Measurements from ENCODE around the gene SH3TC1. TPM values are rescaled to one million over a fixed set of nuclear protein-coding genes. Genes with fewer than 3 reads are reported as not detected.
A peak's percentile ranks its signal among the peaks of the same experiment; 100 is the strongest.

SH3TC1 gene
- total and polyA plus RNA-seq, 2 donors from 2014 or later = 43.1 to 127 TPM

DNA sequence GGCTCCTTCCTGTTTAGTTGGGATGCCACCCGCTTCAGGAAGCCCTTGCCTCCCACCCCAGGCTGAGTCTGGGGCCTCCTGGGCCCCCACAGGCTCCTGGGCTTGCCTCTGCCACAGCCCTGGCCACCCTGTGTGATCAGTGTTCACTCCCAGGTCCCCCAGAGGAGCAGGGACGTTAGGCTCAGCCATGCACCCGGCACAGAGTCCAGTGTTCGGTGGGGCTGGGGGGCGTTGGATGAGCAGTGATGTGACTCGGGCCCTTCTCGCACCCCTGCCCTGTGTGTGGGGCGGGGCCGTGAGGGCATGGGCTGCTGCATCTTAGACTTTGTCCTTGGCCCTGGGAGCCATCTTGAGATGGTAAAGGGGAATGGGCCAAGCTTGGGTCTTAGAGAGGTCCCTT, 40.6 kb downstream of the SH3TC1 start:
- intact Hi-C loops (cut with DNase I) = loop anchor here (10.0 kb wide), 1 partner anchor 165 kb away; no protein-coding TSS in a partner anchor
- no peak for FAIRE-seq
- Histone ChIP-seq H3K27ac (ENCODE audit: low read depth in 2 of 2, low read length in 2 of 2) (no peak overlapping the region), H3K4me1 (ENCODE audit: control insufficient read depth in 2 of 3, insufficient read depth in 2 of 3, low read depth in 1 of 3, low read length in 3 of 3) (peaks cover 0 to 3% (median 0%) of the 10 kb centered on the region in 3 donors), H3K9ac (ENCODE audit: low read length in 3 of 3) (no peak overlapping the region), H3K36me3 (ENCODE audit: control insufficient read depth in 2 of 3, insufficient read depth in 3 of 3, low read length in 3 of 3) (peaks cover 4 to 45% (median 17%) of the 10 kb centered on the region in 3 donors), H3K27me3 (ENCODE audit: control insufficient read depth, insufficient read depth, low read length) (no peaks in the 10 kb centered on the region), H3K9me3 (ENCODE audit: control insufficient read depth in 2 of 3, insufficient read depth in 1 of 3, low read length in 3 of 3) (no peaks in the 10 kb centered on the region), H3K4me3 (ENCODE audit: low read length in 3 of 3) (no peak overlapping the region)
- TF ChIP-seq, protein P1, sequence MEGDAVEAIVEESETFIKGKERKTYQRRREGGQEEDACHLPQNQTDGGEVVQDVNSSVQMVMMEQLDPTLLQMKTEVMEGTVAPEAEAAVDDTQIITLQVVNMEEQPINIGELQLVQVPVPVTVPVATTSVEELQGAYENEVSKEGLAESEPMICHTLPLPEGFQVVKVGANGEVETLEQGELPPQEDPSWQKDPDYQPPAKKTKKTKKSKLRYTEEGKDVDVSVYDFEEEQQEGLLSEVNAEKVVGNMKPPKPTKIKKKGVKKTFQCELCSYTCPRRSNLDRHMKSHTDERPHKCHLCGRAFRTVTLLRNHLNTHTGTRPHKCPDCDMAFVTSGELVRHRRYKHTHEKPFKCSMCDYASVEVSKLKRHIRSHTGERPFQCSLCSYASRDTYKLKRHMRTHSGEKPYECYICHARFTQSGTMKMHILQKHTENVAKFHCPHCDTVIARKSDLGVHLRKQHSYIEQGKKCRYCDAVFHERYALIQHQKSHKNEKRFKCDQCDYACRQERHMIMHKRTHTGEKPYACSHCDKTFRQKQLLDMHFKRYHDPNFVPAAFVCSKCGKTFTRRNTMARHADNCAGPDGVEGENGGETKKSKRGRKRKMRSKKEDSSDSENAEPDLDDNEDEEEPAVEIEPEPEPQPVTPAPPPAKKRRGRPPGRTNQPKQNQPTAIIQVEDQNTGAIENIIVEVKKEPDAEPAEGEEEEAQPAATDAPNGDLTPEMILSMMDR (IDR thresholded peaks at IDR 0.05; ENCODE audit: borderline replicate concordance, extremely low read depth, insufficient read depth) = no peak
- DNase-seq = peak in 1 of 5 donors; percentile 55

DNA sequence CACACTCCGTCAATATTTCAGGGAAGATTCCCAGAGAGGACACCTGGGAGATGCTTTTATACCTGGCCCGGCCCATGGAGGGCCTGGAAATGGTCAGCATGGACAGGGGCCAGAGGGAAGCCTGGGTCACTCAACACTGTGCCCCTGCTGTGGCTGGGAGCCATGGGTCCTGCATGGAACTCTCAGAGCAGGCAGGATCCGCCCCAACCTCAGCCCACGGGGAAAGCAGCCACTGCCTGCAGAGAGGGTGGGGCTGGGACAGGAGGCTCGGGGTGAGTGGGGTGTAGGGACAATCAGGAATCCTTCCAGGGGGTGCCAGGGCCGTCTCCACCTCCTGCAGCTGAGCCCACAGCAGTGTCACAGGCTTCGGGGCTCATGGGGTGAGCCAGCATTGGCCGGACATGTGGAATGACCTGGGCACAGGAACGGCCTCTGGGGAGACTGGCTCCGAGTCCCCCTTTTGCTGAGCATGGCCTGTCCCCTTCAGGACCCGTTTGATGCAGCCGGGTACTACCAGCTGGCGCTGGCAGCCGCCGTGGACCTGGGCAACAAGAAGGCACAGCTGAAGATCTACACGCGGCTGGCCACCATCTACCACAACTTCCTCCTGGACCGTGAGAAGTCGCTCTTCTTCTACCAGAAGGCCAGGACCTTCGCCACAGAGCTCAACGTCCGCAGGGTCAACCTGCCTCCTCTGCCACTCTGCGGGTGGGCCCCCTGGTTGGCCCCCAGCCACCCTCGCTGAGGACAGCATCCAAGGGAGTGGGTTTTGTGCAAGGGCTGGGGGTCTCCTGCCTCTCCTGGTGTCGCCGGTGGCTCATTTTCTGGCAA, 41.3 kb downstream of the SH3TC1 start:
- no peaks in the 10 kb centered on the region for H3K27me3 ChIP-seq (ENCODE audit: control insufficient read depth, insufficient read depth, low read length)
- intact Hi-C loops (cut with DNase I) = loop anchor here (10.0 kb wide), 1 partner anchor 164 kb away; no protein-coding TSS in a partner anchor
- TF ChIP-seq, protein P1 (IDR thresholded peaks at IDR 0.05; ENCODE audit: borderline replicate concordance, extremely low read depth, insufficient read depth) = no peak
- no peak overlapping the region for H3K4me3 ChIP-seq (ENCODE audit: low read length in 3 of 3)
- no peaks in the 10 kb centered on the region for H3K9me3 ChIP-seq (ENCODE audit: control insufficient read depth in 2 of 3, insufficient read depth in 1 of 3, low read length in 3 of 3)
- no peak overlapping the region for H3K27ac ChIP-seq (ENCODE audit: low read depth in 2 of 2, low read length in 2 of 2)
- H3K9ac ChIP-seq (ENCODE audit: low read length in 3 of 3) = no peak overlapping the region
- H3K36me3 ChIP-seq (ENCODE audit: control insufficient read depth in 2 of 3, insufficient read depth in 3 of 3, low read length in 3 of 3) = peaks cover 4 to 39% (median 13%) of the 10 kb centered on the region in 3 donors
- peaks cover 0 to 3% (median 0%) of the 10 kb centered on the region in 3 donors for H3K4me1 ChIP-seq (ENCODE audit: control insufficient read depth in 2 of 3, insufficient read depth in 2 of 3, low read depth in 1 of 3, low read length in 3 of 3)
- FAIRE-seq = no peak
- DNase-seq = peak in 1 of 5 donors; percentile 66

DNA sequence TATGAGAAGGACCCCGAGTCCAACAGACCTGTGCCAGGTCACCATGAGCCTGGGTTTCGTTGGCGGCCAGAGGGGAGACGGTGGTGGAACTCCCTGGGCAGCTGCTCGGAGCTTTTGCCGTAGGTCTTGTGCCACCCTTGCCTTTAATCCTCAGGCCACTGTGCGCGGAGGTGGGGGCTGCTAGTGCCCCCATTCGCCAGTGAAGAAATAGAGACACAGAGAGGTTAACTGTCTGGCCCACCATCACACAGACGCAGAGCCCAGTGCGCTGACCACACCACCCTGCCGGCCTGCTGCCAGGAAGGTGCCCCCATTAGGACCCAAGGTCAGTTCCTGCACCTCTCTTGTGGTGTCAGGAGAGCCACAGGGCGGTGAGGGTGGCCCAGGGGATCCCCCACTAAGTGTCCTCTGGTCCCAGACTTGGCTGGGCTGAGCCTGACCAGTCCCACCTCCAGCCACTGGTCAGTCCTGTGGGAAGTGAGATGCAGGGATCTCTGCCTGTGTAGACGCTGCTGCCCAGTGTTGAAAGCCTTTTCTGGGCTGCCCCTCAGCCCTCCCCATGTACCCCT, 42.2 kb downstream of the SH3TC1 start:
- TF ChIP-seq, protein P1 (IDR thresholded peaks at IDR 0.05; ENCODE audit: borderline replicate concordance, extremely low read depth, insufficient read depth) = no peak
- intact Hi-C loops (cut with DNase I) = loop anchor here (10.0 kb wide), 1 partner anchor 164 kb away; no protein-coding TSS in a partner anchor
- FAIRE-seq = no peak
- Histone ChIP-seq H3K4me1 (ENCODE audit: control insufficient read depth in 2 of 3, insufficient read depth in 2 of 3, low read depth in 1 of 3, low read length in 3 of 3) (peaks cover 0 to 3% (median 0%) of the 10 kb centered on the region in 3 donors), H3K4me3 (ENCODE audit: low read length in 3 of 3) (no peak overlapping the region), H3K9ac (ENCODE audit: low read length in 3 of 3) (no peak overlapping the region), H3K9me3 (ENCODE audit: control insufficient read depth in 2 of 3, insufficient read depth in 1 of 3, low read length in 3 of 3) (no peaks in the 10 kb centered on the region), H3K27ac (ENCODE audit: low read depth in 2 of 2, low read length in 2 of 2) (no peak overlapping the region), H3K36me3 (ENCODE audit: control insufficient read depth in 2 of 3, insufficient read depth in 3 of 3, low read length in 3 of 3) (peaks cover 4 to 30% (median 13%) of the 10 kb centered on the region in 3 donors), H3K27me3 (ENCODE audit: control insufficient read depth, insufficient read depth, low read length) (no peaks in the 10 kb centered on the region)
- DNase-seq = peak in 2 of 5 donors; percentile 52 to 77
